DMS 273 (cell line): ENCODE results near the gene NOVA2.

Source experiments
- DNase-seq: peaks from one replicate; lab custom pipeline; 2025; ENCODE audit not compliant: unreplicated experiment; lab: John Stamatoyannopoulos, UW

The NOVA2 gene

DNA sequence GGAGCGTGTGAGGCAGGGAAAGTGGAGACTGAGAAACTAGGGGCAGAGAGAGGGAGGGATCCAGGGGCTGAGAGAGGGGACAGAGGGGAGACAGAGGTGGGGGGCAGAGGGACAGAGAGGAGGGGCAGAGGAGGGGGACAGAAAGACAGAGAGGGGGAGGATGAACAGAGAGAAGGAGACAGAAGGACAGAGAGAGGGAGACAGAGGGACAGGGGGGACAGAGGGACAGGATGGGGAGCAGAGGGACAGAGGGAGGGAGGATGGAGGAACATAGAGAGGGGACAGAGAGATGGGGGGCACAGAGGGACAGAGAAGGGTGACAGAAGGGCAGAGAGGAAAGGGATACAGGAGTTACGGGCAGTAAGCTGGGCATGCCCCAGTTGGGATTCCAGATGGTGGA lies 44.4 kb downstream of the NOVA2 start:
- no peak for DNase-seq

GRCh38 chr19:45927565-45928261 lies 46.0 kb downstream of the NOVA2 start:
- DNase-seq = peak; percentile 99

DNA sequence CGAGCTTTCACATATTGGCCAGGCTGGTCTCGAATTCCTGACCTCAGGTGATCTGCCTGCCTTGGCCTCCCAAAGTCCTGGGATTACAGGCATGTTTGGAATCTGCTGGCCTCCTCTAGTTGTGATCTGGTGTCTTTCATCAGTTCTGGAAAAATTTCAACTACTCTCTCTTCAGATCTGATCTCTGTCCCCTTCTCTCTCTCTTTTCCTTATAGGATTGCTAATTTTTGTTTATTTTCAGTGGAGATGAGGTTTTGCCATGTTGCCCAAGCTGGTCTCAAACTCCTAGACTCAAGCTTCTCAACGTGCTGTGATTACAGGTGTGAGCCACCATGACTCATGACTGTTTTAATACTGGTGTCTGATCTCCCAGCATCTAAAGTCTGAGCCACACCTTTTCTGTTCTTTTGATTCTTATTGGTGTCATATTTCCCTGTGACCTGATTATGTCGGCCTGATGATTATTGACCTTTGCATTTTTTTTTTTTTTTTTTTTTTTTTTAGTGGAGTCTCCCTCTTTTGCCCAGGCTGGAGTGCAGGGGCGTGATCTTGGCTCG lies 48.7 kb downstream of the NOVA2 start:
- DNase-seq = no peak

DNA sequence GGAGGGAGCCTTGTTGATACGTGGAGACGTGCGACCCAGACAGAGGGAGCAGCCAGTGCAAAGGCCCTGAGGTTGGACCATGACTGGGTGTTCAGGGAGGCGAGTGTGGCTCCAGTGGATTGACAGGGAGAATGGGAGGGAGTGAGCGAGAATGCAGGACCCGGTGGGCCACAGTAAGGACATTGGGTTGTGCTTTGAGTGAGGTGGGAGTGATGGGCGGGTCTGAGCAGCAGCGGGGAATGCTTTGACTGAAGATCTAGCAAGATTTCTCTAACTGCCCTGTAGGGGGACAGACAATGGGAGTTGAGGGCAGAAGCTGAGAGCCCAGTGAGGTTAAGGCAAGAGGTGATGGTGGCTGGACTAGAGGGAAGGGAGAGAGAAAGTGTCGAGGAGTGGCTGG lies 51.4 kb downstream of the NOVA2 start:
- DNase-seq = peak; percentile 47

GRCh38 chr19:45920458-45920857 lies 53.2 kb downstream of the NOVA2 start:
- no peak for DNase-seq

DNA sequence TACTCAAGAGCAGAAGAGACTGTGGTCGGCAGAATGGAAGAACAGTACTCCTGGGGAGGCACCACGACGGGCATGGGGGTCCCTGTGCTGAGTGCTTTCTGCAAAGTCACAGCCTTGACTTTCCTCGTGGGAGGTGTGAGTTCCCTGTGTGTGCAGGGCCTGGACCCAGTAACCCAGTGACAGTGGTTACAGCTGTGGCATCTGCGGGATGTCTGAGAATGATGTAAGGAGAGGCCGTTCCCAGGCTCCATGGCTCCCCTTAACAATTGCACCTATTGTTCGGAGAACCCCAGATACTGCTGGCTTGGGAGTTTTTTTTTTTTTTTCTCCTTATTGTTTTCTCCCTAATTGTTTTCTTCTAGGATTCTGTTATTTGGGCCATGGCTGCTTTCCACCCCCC lies 54.0 kb downstream of the NOVA2 start:
- DNase-seq = no peak

DNA sequence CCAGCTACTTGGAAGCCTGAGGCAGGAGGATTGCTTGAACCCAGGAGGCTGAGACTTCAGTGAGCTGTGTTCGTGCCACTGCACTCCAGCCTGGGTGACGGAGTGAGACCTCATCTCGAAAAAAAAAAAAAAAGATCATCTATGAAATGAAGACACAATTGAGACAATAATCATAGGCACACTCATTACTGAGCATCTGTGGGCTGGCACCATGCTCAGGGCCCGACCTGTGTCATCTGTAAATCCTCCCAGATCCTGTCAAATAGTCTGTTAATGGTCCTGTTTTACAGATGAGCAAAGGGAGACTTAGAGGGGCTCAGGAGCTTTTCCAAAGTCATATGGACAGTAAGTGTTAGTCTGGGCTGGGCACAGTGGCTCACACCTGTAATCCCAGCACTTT lies 54.9 kb downstream of the NOVA2 start:
- no peak for DNase-seq

- no peak for DNase-seq
These were observed 56.1 kb downstream of the NOVA2 start for GRCh38 chr19:45917421-45918091.

GRCh38 chr19:45913874-45914830 lies 59.5 kb downstream of the NOVA2 start, which contains the start of gene NANOS2:
NANOS2 (minus strand) TSS chr19:45914778; CDS start chr19:45914693, 85 bp downstream.
- peak; percentile 64 for DNase-seq

DNA sequence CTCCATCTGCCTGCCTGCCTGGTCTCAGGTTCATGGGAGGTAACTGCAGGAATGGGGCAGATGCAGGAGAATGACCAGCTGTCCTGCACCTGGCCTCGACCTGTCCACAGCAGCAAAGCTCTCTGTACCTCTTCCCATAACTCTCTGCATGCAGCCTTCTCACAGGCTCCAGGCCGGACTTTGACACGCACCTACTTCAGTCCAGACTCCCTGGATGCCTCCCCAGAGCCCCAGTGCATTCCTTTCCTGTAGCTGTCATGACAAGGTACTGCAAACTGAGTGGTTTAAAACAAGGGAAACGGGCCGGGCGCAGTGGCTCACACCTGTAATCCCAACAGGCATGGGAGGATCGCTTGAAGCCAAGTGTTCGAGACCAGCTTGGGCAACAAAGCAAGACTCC lies 62.4 kb downstream of the NOVA2 start:
- DNase-seq = no peak

DNA sequence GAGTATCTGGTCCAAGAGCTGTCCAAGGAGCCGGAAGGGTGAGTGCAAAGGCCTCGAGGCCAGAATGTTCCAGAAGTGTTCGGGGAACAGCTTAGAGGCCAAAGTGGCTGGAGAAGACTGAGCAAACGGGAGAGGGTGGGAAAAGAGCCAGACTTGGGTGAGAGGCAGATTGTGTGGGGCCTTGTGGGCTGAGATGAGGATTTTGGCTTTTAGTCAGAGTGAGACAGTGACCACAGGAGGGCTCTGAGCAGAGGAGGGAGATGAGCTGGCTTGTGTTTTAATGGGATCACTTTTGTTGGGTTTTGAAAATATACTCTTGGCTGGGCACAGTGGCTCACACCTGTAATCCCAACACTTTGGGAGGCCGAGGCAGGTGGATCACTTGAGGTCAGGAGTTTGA lies 64.7 kb downstream of the NOVA2 start:
- no peak for DNase-seq

DNA sequence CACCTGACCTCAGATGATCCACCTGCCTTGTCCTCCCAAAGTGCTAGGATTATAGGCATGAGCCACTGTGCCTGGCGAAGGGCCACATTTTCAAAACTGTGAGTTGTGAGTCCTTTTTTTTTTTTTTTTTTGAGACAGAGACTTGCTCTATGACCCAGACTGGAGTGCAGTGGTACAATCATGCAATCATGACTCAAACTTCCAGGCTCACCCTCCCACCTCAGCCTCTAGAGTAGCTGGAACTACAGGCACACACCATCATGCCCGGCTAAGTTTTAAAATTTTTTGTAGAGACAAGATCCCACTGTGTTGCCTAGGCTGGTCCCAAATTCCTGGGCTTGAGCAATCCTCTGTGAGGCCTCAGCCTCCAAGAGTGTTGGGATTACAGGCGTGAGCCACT lies 67.4 kb downstream of the NOVA2 start:
- no peak for DNase-seq

DNA sequence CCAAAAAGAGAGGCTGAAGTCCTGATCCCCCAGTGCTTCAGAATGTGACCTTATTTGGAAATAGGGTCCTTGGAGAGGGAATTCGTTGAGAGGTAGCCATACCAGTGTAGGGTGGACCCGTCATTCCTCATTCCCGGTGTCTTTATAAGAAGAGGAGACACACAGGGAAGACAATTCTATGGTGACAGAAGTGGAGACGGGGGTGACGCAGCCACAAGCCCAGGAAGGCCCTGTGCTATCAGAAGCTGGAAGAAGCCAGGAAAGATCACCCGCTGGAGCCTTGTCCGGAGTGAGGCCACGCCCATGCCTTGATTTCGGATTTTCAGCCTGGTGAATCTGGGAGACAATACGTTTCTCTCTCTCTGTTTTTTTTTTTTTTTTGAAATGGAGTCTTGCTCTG lies 68.7 kb downstream of the NOVA2 start:
- DNase-seq = no peak

GRCh38 chr19:45902651-45903625 lies 70.7 kb downstream of the NOVA2 start:
- peak; percentile 99 for DNase-seq

GRCh38 chr19:45901912-45902650 lies 71.6 kb downstream of the NOVA2 start, which contains the start of gene MYPOP:
MYPOP (minus strand) TSS chr19:45902613; CDS start chr19:45901773, 840 bp downstream.
- peak; percentile 65 for DNase-seq

DNA sequence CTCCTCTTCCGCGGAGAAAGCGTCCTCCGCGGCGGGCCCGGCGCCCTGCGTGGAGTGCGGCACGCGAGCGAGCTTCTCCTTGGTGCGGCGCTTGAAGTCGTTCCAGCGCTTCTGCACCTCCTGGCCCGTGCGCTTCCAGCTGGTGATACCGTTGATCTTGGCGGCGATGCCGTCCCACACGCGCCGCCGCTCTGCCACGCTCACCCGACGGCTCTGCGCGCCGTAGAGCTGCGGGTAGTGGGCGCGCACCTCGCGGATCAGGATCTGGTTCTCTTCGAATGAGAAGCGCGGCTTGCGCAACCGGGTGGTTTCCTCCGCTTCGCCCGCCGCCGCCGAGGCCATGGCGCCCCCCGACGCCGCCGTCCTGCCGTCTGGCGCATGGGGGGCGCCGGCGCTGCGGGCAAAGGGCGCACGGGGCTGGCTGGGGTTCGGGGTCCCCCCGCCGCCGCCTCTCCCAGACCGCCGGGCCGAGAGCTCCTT lies 72.2 kb downstream of the NOVA2 start:
- DNase-seq = peak; percentile 56

- no peak for DNase-seq
These were observed 72.8 kb downstream of the NOVA2 start for GRCh38 chr19:45900738-45901431.

- DNase-seq = no peak
These were observed 73.6 kb downstream of the NOVA2 start for GRCh38 chr19:45899919-45900589.
